Endothelial cell of umbilical vein (primary cell): ENCODE measurements around the gene PROCR. TPM values are rescaled to one million over a fixed set of nuclear protein-coding genes. Genes with fewer than 3 reads are reported as not detected.

Experiments used
- BruUV-seq: library from RNA; stranded (reverse); fragments of 400-500 nt; replicated peaks from 2 replicates; lab custom pipeline; 2021; lab: Mats Ljungman, UMichigan
- CTCF ChIA-PET: fragments of 300-600, 350-600 bp; sonication (Branson Sonifier 250); formaldehyde crosslinking; loops from one replicate; lab custom pipeline; 2021; ENCODE audit warnings: antibody characterized with exemption, inconsistent platforms; lab: Charles Lee
- POLR2A ChIA-PET: fragments of 300-600, 350-600 bp; sonication (Branson Sonifier 250); formaldehyde crosslinking; loops from one replicate; lab custom pipeline; 2021; ENCODE audit warnings: antibody characterized with exemption, inconsistent platforms; lab: Charles Lee
- DNase-seq: peaks from one replicate; pipeline ENCODE4 v3.0.0-alpha.2; 2011; ENCODE audit warnings: low read depth, low spot score
- FAIRE-seq: peaks from 2 replicates; lab custom pipeline; 2011; peaks lifted over from hg19 to GRCh38; lab: Jason Lieb, UNC
- H2AFZ ChIP-seq: 2 replicates; pipeline ENCODE4 v1.6.0; 2012; ENCODE audit warnings: low read depth, low read length, control low read depth, inconsistent platforms
- H3K27ac ChIP-seq: 2 replicates; pipeline ENCODE4 v1.5.1; 2011; ENCODE audit warnings: low read depth, mild to moderate bottlenecking, control low read depth, low read length, moderate library complexity; ENCODE audit not compliant: insufficient read depth
- H3K27me3 ChIP-seq, 2 experiments: 2 replicates each; pipeline versions ENCODE4 v1.6.0 to v1.6.1; 2011; ENCODE audit warnings: low read length in 2 of 2, mixed read lengths in 1 of 2; ENCODE audit not compliant: control insufficient read depth in 2 of 2, insufficient read depth in 2 of 2
- H3K36me3 ChIP-seq, 2 experiments: 2 replicates in 1 of 2; 3 replicates in 1 of 2; pipeline ENCODE4 v1.5.1; 2011; ENCODE audit warnings: low read length in 2 of 2, mild to moderate bottlenecking in 1 of 2, moderate library complexity in 1 of 2; ENCODE audit not compliant: control insufficient read depth in 2 of 2, insufficient read depth in 2 of 2; ENCODE audit errors: extremely low read depth in 1 of 2
- H3K4me1 ChIP-seq: 3 replicates; pipeline ENCODE4 v1.5.1; 2011; ENCODE audit warnings: mild to moderate bottlenecking, low read length; ENCODE audit not compliant: control insufficient read depth, insufficient read depth; ENCODE audit errors: extremely low read depth
- H3K4me2 ChIP-seq: 2 replicates; pipeline ENCODE4 v1.6.1; 2011; ENCODE audit warnings: low read length, control low read depth, mixed read lengths; ENCODE audit not compliant: insufficient read depth
- H3K4me3 ChIP-seq, 3 experiments: fragments of 200-600 bp in 1 of 3; sonication (generic), shearing (Covaris generic) in 1 of 3; replicated peaks in 1 of 3; 2 replicates each; pipeline ENCODE4 v1.5.1; 2011 to 2016; ENCODE audit warnings: control low read depth in 3 of 3, low read length in 3 of 3, mild to moderate bottlenecking in 2 of 3, inconsistent platforms in 1 of 3, low read depth in 1 of 3, moderate library complexity in 1 of 3; ENCODE audit not compliant: insufficient read depth in 1 of 3
- H3K79me2 ChIP-seq: 2 replicates; pipeline ENCODE4 v1.6.0; 2012; ENCODE audit warnings: low read length, inconsistent platforms; ENCODE audit not compliant: control insufficient read depth, insufficient read depth
- H3K9ac ChIP-seq: replicated peaks from 2 replicates; pipeline ENCODE3; 2011; ENCODE audit warnings: low read length, control low read depth; ENCODE audit not compliant: insufficient read depth; ENCODE audit errors: extremely low read depth
- H3K9me1 ChIP-seq: replicated peaks from 3 replicates; pipeline ENCODE4 v1.6.0; 2011; ENCODE audit warnings: mild to moderate bottlenecking, low read length; ENCODE audit not compliant: control insufficient read depth, insufficient read depth; ENCODE audit errors: extremely low read depth
- H3K9me3 ChIP-seq: replicated peaks from 2 replicates; pipeline ENCODE4 v1.5.1; 2012; ENCODE audit warnings: low read length, inconsistent platforms; ENCODE audit not compliant: control insufficient read depth, insufficient read depth
- H4K20me1 ChIP-seq: replicated peaks from 2 replicates; pipeline ENCODE3; 2011; ENCODE audit warnings: mild to moderate bottlenecking, low read length; ENCODE audit not compliant: control insufficient read depth, insufficient read depth; ENCODE audit errors: extremely low read depth
- EZH2 ChIP-seq: IDR thresholded peaks from 2 replicates; pipeline ENCODE4 v1.6.1; 2012; ENCODE audit warnings: borderline replicate concordance, low read depth, mild to moderate bottlenecking, moderate library complexity, low read length, inconsistent platforms; ENCODE audit not compliant: severe bottlenecking
- FOS ChIP-seq: IDR thresholded peaks from 2 replicates; pipeline ENCODE4 v1.6.1; 2011; ENCODE audit warnings: mild to moderate bottlenecking, low read length, moderate library complexity, borderline replicate concordance; ENCODE audit not compliant: insufficient read depth
- GATA2 ChIP-seq: IDR thresholded peaks from 2 replicates; pipeline ENCODE4 v1.7.0; 2011; ENCODE audit warnings: low read depth, mild to moderate bottlenecking, moderate library complexity, mixed read lengths, low read length; ENCODE audit not compliant: insufficient read length, insufficient read depth
- JUN ChIP-seq: IDR thresholded peaks from 2 replicates; pipeline ENCODE4 v1.6.1; 2011; ENCODE audit warnings: borderline replicate concordance, low read depth; ENCODE audit not compliant: insufficient read length, insufficient read depth
- MYC ChIP-seq: IDR thresholded peaks from one replicate; pipeline ENCODE4 v1.6.1; 2011; ENCODE audit warnings: mild to moderate bottlenecking, low read depth, low read length
- POLR2A ChIP-seq: IDR thresholded peaks from 2 replicates; pipeline ENCODE4 v1.6.1; 2012; ENCODE audit warnings: low read depth, mild to moderate bottlenecking, control low read depth, low read length
- POLR2AphosphoS5 ChIP-seq: IDR thresholded peaks from 2 replicates; pipeline ENCODE4 v1.6.1; 2012; ENCODE audit warnings: low read depth, mild to moderate bottlenecking, control low read depth, low read length, moderate library complexity; ENCODE audit not compliant: insufficient read depth
- dilution Hi-C: fragments of 300-500 bp; cut with MboI; formaldehyde crosslinking; loops from one replicate; pipeline ENCODE4 v1.15.0; 2019; ENCODE audit warnings: low sequenced_read_pairs; ENCODE audit not compliant: extremely low pct_ligation_motif_present
- intact Hi-C: fragments of 100-400 bp; cut with micrococcal nuclease; formaldehyde crosslinking; loops from one replicate; pipeline ENCODE4 v1.10.0; 2022
- polyA plus RNA-seq, 4 experiments: library from polyadenylated mRNA; depleted of rRNA in 3 of 4; stranded (reverse) in 3 of 4; unstranded in 1 of 4; fragments of >200 nt; gene quantifications; 2 replicates each; pipeline versions ENCODE4 v1.2.1 to v1.2.3, GENCODE V29; 2011 to 2012; ENCODE audit warnings: missing spikeins in 1 of 4
- total RNA-seq: library from RNA; stranded (reverse); gene quantifications from 2 replicates; pipeline ENCODE4 v1.2.3, GENCODE V29; 2021
- TF ChIP-seq, protein P1 (sequence below), 2 donors: IDR thresholded peaks; 1 replicate in 1 of 2; 2 replicates in 1 of 2; pipeline ENCODE4 v1.5.1; 2011; ENCODE audit warnings: low read length in 2 of 2, mild to moderate bottlenecking in 2 of 2, moderate library complexity in 2 of 2, control low read depth in 1 of 2, inconsistent platforms in 1 of 2, low read depth in 1 of 2; ENCODE audit not compliant: insufficient read depth in 1 of 2; ENCODE audit errors: extremely low read depth in 1 of 2
- TF ChIP-seq, protein P2 (sequence below): IDR thresholded peaks from 2 replicates; pipeline ENCODE4 v1.6.1; 2011; ENCODE audit not compliant: insufficient read depth, insufficient read length

Gene PROCR
- total and polyA plus RNA-seq, 2 donors (not counting 3 experiments of a cell fraction or from before 2014, with no cell fraction given), result 251 to 376 TPM

DNA sequence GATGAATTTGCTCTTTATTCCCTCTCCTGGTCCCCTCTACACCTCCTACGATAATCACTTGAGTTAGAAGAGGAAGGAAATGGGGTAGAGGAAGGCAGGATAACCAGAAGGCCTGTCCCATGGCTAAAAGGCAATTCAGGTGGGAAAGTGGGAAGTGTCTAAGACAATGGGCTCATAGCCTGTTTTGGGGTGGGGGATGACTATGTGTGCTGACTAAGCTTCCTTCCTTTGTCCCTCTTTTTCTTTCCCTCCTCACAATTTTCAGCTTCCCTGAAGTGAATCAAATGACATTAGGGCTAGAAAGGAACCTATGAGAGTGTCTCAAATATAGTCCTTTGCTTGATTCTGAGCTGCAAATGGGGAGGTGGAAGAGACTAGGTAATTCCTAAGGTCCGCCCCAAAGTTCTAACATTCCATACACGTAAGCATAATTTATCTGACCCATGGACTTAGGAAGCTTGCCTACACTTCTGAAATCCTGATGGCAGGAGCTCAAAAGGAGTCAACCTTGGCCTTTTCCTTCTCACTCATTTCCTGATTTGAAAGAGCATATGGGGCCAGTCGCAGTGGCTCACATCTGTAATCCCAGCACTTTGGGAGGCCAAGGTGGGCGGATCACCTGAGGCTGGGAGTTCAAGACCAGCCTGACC is 49.0 kb upstream of the PROCR start:
- no peaks in the 10 kb centered on the region for H3K9me3 ChIP-seq
- H3K27ac ChIP-seq, result peak overlapping the region; percentile 67
- H2AFZ ChIP-seq, result no peak overlapping the region
- dilution Hi-C loops (no loop called here), intact Hi-C loops (no loop called here)
- peak overlapping the region; percentile 4 for H3K4me2 ChIP-seq
- TF ChIP-seq MYC (no peak), POLR2A (no peak), GATA2 (peak; percentile 48), POLR2AphosphoS5 (peak; percentile 58), JUN (peak; percentile 84), EZH2 (no peak), FOS (peak; percentile 90)
- TF ChIP-seq, protein P1, sequence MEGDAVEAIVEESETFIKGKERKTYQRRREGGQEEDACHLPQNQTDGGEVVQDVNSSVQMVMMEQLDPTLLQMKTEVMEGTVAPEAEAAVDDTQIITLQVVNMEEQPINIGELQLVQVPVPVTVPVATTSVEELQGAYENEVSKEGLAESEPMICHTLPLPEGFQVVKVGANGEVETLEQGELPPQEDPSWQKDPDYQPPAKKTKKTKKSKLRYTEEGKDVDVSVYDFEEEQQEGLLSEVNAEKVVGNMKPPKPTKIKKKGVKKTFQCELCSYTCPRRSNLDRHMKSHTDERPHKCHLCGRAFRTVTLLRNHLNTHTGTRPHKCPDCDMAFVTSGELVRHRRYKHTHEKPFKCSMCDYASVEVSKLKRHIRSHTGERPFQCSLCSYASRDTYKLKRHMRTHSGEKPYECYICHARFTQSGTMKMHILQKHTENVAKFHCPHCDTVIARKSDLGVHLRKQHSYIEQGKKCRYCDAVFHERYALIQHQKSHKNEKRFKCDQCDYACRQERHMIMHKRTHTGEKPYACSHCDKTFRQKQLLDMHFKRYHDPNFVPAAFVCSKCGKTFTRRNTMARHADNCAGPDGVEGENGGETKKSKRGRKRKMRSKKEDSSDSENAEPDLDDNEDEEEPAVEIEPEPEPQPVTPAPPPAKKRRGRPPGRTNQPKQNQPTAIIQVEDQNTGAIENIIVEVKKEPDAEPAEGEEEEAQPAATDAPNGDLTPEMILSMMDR (IDR thresholded peaks at IDR 0.05; ENCODE audit: extremely low read depth in 1 of 2, insufficient read depth in 1 of 2, low read depth in 1 of 2, low read length in 2 of 2), result no peak
- TF ChIP-seq, protein P2, sequence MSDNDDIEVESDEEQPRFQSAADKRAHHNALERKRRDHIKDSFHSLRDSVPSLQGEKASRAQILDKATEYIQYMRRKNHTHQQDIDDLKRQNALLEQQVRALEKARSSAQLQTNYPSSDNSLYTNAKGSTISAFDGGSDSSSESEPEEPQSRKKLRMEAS, result no peak
- H3K79me2 ChIP-seq, result no peaks in the 10 kb centered on the region
- H3K4me1 ChIP-seq, result peaks cover 41% of the 10 kb centered on the region
- DNase-seq (peak; percentile 68), FAIRE-seq (peak; percentile 97)
- H3K27me3 ChIP-seq, result no peaks in the 10 kb centered on the region
- H3K9ac ChIP-seq, result no peak overlapping the region
- POLR2A ChIA-PET, result interaction anchor here (0.6 kb wide), 1 partner anchor 27 kb away, joined by 8 read pairs; no protein-coding TSS in a partner anchor
- peaks cover 7 to 12% of the 10 kb centered on the region in 2 experiments for H3K36me3 ChIP-seq
- H3K4me3 ChIP-seq, result no peak overlapping the region
- CTCF ChIA-PET, result interaction anchor here (1.0 to 3.0 kb wide), 7 partner anchors 14 to 184 kb away, joined by 3 to 64 read pairs (median 4); no protein-coding TSS in a partner anchor
- H3K9me1 ChIP-seq, result no peaks in the 10 kb centered on the region
- BruUV-seq, result no TSS peak
- no peaks in the 10 kb centered on the region for H4K20me1 ChIP-seq
